ENCODE data around the gene EFNA5. TPM values are rescaled to one million over a fixed set of nuclear protein-coding genes. Genes with fewer than 3 reads are reported as not detected.

EFNA5 gene
- total RNA-seq, 3 donors from 2014 or later (not counting 1 experiment from before 2014, with no cell fraction given) = 2.2 to 8.1 (median 4.3) TPM

DNA sequence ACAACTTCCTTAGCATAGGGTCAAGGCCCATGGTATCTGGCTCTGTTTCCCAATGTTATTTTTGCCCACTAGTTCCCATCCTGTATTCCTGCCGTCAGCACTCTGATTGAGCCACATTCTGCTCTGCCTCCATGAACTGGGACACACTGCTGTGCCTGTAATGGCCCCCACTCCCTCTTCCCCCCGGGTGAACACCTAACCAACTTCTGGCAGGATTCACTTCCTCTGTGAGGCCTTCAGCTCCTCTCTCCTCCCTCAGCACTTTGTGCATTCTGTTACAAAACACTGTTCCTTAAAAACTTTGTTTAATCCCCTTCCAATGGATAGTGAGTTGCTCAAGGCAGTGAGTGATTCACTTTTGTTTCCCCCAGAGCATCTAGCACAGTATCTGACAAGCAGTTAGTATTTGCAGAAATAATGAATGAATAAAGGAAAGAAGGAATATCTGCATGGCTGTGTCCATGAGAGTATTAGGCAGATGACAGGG is 183.6 kb downstream of the EFNA5 start:
- Histone ChIP-seq H3K4me3 (ENCODE audit: low read length) (no peak overlapping the region), H3K9me3 (ENCODE audit: control insufficient read depth, insufficient read depth, low read length) (peaks cover 5% of the 10 kb centered on the region), H3K27me3 (ENCODE audit: control insufficient read depth, insufficient read depth, low read length) (no peaks in the 10 kb centered on the region), H3K27ac (ENCODE audit: low read length) (peak overlapping the region; percentile 95), H3K36me3 (ENCODE audit: control insufficient read depth, insufficient read depth, low read length) (no peaks in the 10 kb centered on the region), H3K4me1 (ENCODE audit: control insufficient read depth, insufficient read depth, low read length) (peaks cover 19% of the 10 kb centered on the region)
- H3K27me3 Mint-ChIP-seq (ENCODE audit: low read depth in 2 of 2) = no peaks in the 10 kb centered on the region
- H3K9me3 Mint-ChIP-seq = peaks cover 0 to 6% of the 10 kb centered on the region in 2 donors
- TF ChIP-seq, protein P1, sequence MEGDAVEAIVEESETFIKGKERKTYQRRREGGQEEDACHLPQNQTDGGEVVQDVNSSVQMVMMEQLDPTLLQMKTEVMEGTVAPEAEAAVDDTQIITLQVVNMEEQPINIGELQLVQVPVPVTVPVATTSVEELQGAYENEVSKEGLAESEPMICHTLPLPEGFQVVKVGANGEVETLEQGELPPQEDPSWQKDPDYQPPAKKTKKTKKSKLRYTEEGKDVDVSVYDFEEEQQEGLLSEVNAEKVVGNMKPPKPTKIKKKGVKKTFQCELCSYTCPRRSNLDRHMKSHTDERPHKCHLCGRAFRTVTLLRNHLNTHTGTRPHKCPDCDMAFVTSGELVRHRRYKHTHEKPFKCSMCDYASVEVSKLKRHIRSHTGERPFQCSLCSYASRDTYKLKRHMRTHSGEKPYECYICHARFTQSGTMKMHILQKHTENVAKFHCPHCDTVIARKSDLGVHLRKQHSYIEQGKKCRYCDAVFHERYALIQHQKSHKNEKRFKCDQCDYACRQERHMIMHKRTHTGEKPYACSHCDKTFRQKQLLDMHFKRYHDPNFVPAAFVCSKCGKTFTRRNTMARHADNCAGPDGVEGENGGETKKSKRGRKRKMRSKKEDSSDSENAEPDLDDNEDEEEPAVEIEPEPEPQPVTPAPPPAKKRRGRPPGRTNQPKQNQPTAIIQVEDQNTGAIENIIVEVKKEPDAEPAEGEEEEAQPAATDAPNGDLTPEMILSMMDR (IDR thresholded peaks at IDR 0.05) = no peak
- H3K4me1 Mint-ChIP-seq = peaks cover 40 to 55% of the 10 kb centered on the region in 2 donors
- peak overlapping the region; percentile 45 for H3K4me3 Mint-ChIP-seq
- ATAC-seq (no peak), DNase-seq (no peak)
- H3K36me3 Mint-ChIP-seq = peaks cover 6% of the 10 kb centered on the region
- peak overlapping the region; percentile 88 to 98 for H3K27ac Mint-ChIP-seq
- intact Hi-C loops (cut with micrococcal nuclease) = loop anchor here (2.0 kb wide), 2 partner anchors 16 to 18 kb away; no protein-coding TSS in a partner anchor
- WGBS (ENCODE audit: insufficient coverage) = 48% methylated on average over 2 of the region's 2 CpGs

DNA sequence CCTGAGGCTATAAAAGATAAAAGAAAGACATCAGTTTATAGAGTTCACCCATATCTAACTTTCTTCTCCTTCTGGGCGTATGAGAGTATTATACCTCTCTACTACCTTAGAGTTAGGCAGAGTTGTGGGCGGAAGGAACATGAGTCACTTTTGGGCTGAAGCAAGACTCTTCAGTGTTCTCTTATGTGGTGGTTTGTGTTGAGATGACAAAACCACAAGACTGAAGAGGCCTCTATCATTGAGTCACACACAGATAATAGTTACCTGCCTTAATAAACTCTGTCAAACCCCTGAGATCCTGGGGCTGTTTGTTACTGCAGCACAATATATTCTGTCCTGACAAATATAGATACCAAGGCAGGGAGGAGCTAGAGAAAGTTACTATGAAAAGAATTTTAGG is 184.2 kb downstream of the EFNA5 start:
- intact Hi-C loops (cut with micrococcal nuclease) = loop anchor here (1.0 to 2.0 kb wide), 5 partner anchors 9 to 97 kb away; no protein-coding TSS in a partner anchor
- no CpG with 5 or more reads among the region's 2 CpGs for WGBS (ENCODE audit: insufficient coverage)
- peak overlapping the region; percentile 45 for H3K4me3 Mint-ChIP-seq

DNA sequence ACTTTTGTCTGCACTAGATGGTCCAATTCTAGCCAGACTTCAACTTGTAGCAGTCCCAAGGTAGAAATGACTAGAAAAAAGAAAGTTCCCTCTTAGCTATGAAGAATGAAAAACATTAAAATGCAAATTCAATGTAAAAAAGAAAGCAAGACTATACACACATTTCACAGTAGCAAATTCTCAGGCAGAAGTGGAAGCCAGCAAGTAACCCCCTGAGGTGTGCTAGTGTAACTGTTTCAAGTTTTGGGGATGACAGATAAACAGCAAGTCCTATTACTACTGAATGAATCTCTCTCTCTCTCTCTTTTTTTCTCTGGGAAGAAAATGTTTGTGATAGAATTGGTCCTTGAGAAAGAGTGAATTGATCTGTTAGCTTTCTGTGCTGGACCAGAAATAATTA is 185.6 kb downstream of the EFNA5 start:
- peaks cover 5% of the 10 kb centered on the region for H3K9me3 ChIP-seq (ENCODE audit: control insufficient read depth, insufficient read depth, low read length)
- H3K36me3 ChIP-seq (ENCODE audit: control insufficient read depth, insufficient read depth, low read length) = no peaks in the 10 kb centered on the region
- peaks cover 14% of the 10 kb centered on the region for H3K36me3 Mint-ChIP-seq
- H3K27ac ChIP-seq (ENCODE audit: low read length) = peak overlapping the region; percentile 95
- ATAC-seq (peak in 1 of 3 donors; percentile 38), DNase-seq (no peak)
- H3K4me3 Mint-ChIP-seq = peak overlapping the region; percentile 45
- intact Hi-C loops (cut with micrococcal nuclease) = no loop called here
- H3K27ac Mint-ChIP-seq = peak overlapping the region; percentile 88 to 98
- H3K9me3 Mint-ChIP-seq = peaks cover 0 to 6% of the 10 kb centered on the region in 2 donors
- H3K27me3 Mint-ChIP-seq (ENCODE audit: low read depth in 2 of 2) = no peaks in the 10 kb centered on the region
- no peaks in the 10 kb centered on the region for H3K27me3 ChIP-seq (ENCODE audit: control insufficient read depth, insufficient read depth, low read length)
- H3K4me1 ChIP-seq (ENCODE audit: control insufficient read depth, insufficient read depth, low read length) = peaks cover 19% of the 10 kb centered on the region
- TF ChIP-seq, protein P1 (IDR thresholded peaks at IDR 0.05) = no peak
- no peak overlapping the region for H3K4me3 ChIP-seq (ENCODE audit: low read length)
- H3K4me1 Mint-ChIP-seq = peaks cover 53 to 62% of the 10 kb centered on the region in 2 donors

More for the DNA sequence above, 184.2 kb downstream of the EFNA5 start:
- Mint-ChIP-seq H3K27ac (peak overlapping the region; percentile 88 to 98), H3K36me3 (peaks cover 6% of the 10 kb centered on the region), H3K27me3 (ENCODE audit: low read depth in 2 of 2) (no peaks in the 10 kb centered on the region), H3K9me3 (peaks cover 0 to 6% of the 10 kb centered on the region in 2 donors), H3K4me1 (peaks cover 43 to 55% of the 10 kb centered on the region in 2 donors)
- Histone ChIP-seq H3K4me3 (ENCODE audit: low read length) (no peak overlapping the region), H3K4me1 (ENCODE audit: control insufficient read depth, insufficient read depth, low read length) (peaks cover 19% of the 10 kb centered on the region), H3K27me3 (ENCODE audit: control insufficient read depth, insufficient read depth, low read length) (no peaks in the 10 kb centered on the region), H3K27ac (ENCODE audit: low read length) (peak overlapping the region; percentile 95), H3K36me3 (ENCODE audit: control insufficient read depth, insufficient read depth, low read length) (no peaks in the 10 kb centered on the region), H3K9me3 (ENCODE audit: control insufficient read depth, insufficient read depth, low read length) (peaks cover 5% of the 10 kb centered on the region)
- TF ChIP-seq, protein P1 (IDR thresholded peaks at IDR 0.05) = no peak
- DNase-seq = peak; percentile 47 to 72
- ATAC-seq = peak; percentile 92 to 99 (median 95)

DNA sequence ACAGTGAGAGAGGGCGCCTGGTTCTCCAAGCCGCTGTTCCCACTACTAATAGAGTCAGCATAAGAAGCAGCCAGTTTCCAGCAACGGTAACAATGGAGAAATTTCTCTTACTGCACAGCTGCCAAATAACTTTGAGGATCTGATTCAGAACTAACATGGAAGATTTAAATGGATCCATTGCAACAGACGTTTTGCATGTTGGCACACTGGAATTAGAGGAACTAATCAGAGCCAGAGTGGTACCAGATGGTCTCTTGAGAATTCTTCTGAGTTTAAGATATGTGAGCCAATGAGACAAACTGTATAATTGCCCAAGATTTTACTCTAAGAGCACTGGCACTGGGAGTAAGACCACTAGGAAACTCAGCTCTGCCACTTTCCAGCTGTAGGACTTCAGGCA is 186.5 kb downstream of the EFNA5 start:
- no peak for ATAC-seq
- no peak for DNase-seq
- TF ChIP-seq, protein P1 (IDR thresholded peaks at IDR 0.05) = no peak
- Histone ChIP-seq H3K4me1 (ENCODE audit: control insufficient read depth, insufficient read depth, low read length) (peaks cover 19% of the 10 kb centered on the region), H3K36me3 (ENCODE audit: control insufficient read depth, insufficient read depth, low read length) (no peaks in the 10 kb centered on the region), H3K9me3 (ENCODE audit: control insufficient read depth, insufficient read depth, low read length) (peaks cover 5% of the 10 kb centered on the region), H3K4me3 (ENCODE audit: low read length) (no peak overlapping the region), H3K27ac (ENCODE audit: low read length) (no peak overlapping the region), H3K27me3 (ENCODE audit: control insufficient read depth, insufficient read depth, low read length) (no peaks in the 10 kb centered on the region)
- H3K4me1 Mint-ChIP-seq = peaks cover 51 to 60% of the 10 kb centered on the region in 2 donors
- intact Hi-C loops (cut with micrococcal nuclease) = no loop called here
- peaks cover 14% of the 10 kb centered on the region for H3K36me3 Mint-ChIP-seq
- H3K27ac Mint-ChIP-seq = peak overlapping the region; percentile 88 to 98
- peaks cover 0 to 6% of the 10 kb centered on the region in 2 donors for H3K9me3 Mint-ChIP-seq
- 96% methylated on average over 4 of the region's 4 CpGs for WGBS (ENCODE audit: insufficient coverage)
- H3K27me3 Mint-ChIP-seq (ENCODE audit: low read depth in 2 of 2) = no peaks in the 10 kb centered on the region
- H3K4me3 Mint-ChIP-seq = peak overlapping the region; percentile 65

All from natural killer cell (primary cell).